HG02973 (cell line): ENCODE results near the gene ASB5.
"Not testable (repeated sequence)": the region's sequence is repeated elsewhere in the genome, so short reads cannot be mapped to it uniquely, and the experiment has no call there.

Experiments used
- ATAC-seq: cut with Tn5 transposase; IDR thresholded peaks from one replicate; pipeline ENCODE4 v1.9.1; 2021; ENCODE audit warnings: moderate library complexity; ENCODE audit not compliant: unreplicated experiment

Gene ASB5, protein sequence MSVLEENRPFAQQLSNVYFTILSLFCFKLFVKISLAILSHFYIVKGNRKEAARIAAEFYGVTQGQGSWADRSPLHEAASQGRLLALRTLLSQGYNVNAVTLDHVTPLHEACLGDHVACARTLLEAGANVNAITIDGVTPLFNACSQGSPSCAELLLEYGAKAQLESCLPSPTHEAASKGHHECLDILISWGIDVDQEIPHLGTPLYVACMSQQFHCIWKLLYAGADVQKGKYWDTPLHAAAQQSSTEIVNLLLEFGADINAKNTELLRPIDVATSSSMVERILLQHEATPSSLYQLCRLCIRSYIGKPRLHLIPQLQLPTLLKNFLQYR

GRCh38 chr4:176268963-176269362, at the start of gene ASB5:
ASB5 (minus strand) TSS chr4:176269222; CDS start chr4:176269108, 114 bp downstream.
- ATAC-seq: no peak

GRCh38 chr4:176313596-176314336, 44.7 kb upstream of the ASB5 start:
- no peak for ATAC-seq

DNA sequence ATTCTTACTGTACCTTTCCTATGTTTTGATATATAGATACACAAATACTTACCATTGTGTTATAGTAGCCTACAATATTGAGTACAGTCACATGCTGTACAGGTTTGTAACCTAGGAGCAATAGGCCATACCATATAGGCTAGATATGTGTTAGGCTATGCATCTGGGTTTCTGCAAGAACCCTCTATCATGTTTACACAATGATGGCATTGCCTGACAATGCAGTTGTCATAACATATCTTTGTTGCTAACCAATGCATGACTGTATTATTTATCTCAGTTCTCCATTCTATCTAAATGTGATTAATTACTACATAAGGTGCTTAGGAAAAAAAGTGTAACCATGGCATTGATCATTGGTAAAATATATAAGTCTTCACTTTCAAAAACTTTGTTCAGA, 40.8 kb upstream of the ASB5 start:
- no peak for ATAC-seq

- peak; percentile 99 for ATAC-seq
Measured at GRCh38 chr4:176309046-176309445, 40.0 kb upstream of the ASB5 start.

GRCh38 chr4:176308441-176308840, 39.4 kb upstream of the ASB5 start:
- peak; percentile 37 for ATAC-seq

DNA sequence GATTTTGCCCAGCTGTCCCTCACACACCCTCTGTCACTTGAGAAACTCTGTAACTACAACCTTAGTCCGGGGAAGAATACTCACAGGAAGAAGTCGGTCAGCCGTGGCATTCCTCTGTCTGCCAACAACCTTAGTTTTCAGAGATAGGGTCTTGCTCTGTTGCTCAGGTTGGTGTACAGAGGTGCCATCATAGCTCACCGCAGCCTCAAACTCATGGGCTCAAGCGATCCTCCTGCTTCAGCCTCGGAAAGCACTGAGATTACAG, 38.6 kb upstream of the ASB5 start:
- ATAC-seq: no peak

GRCh38 chr4:176306837-176307665, 38.0 kb upstream of the ASB5 start:
- ATAC-seq: no peak

- ATAC-seq: no peak
Measured at GRCh38 chr4:176303938-176304337, 34.9 kb upstream of the ASB5 start.

- ATAC-seq: no peak
Measured at GRCh38 chr4:176302283-176303275, 33.6 kb upstream of the ASB5 start.

GRCh38 chr4:176300565-176300964, 31.5 kb upstream of the ASB5 start:
- ATAC-seq: no peak

- no peak for ATAC-seq
Measured at GRCh38 chr4:176300036-176300435, 31.0 kb upstream of the ASB5 start.

- ATAC-seq: no peak
Measured at GRCh38 chr4:176298664-176299063, 29.6 kb upstream of the ASB5 start.

DNA sequence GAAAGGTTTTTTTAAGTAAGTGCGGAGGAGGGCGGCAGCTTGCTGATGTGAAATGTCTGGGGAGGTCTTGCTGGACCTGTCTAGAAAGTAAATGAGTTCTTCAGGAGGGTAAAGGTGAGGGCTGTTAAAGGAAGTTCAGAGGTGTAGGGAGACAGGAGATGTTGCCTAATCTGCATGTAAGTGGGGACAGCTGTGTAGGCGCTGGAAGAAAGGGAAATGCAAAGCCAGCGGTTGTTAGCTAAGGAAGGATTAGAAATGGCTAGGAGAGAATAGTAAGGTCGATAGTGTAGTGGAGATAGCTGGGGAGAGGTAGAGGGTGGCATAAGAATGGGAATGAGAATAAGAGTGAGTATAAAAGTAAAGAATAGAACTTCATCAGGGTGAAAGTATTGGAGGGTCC, 26.9 kb upstream of the ASB5 start:
- ATAC-seq: not testable (repeated sequence)

GRCh38 chr4:176293660-176294059, 24.6 kb upstream of the ASB5 start:
- no peak for ATAC-seq

DNA sequence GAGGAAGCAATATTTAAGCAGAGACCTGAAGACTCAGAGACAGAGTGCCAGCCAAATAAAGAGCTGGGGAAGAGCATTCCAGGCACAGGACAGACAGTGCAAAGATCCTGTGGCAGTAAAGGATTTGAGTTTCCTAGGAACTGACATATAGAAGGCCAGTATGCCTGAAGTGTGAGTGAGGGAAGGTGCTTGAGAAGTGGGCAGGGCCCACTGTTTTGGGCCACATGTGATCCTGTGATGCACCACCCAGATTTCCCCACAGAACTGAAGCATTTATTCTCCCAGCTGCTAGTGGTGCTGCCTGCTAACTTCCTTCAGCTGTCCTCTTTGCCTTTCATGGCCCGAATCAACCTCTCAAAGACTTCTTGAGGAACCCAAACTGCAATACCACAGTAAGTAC, 23.9 kb upstream of the ASB5 start:
- ATAC-seq: no peak

DNA sequence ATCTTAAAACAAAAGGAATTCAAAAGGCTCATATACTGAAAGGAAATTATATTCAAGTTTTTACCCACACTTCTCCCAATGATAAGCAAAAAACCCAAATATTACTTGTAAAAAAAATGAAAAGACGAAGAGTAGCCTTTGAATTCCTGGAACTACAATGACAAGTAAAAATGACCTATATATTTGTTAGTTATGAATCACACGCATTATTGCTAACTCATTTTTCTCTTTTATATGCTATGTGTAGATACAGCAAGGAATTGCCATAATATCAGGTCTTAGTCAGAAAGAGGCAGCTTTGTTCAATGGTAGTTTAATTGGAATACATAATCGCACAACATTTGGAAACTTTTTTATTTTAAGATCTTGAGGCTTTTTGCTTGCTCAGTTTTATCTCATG, 22.7 kb upstream of the ASB5 start:
- ATAC-seq: no peak

- no peak for ATAC-seq
Measured at GRCh38 chr4:176290520-176290919, 21.5 kb upstream of the ASB5 start.

DNA sequence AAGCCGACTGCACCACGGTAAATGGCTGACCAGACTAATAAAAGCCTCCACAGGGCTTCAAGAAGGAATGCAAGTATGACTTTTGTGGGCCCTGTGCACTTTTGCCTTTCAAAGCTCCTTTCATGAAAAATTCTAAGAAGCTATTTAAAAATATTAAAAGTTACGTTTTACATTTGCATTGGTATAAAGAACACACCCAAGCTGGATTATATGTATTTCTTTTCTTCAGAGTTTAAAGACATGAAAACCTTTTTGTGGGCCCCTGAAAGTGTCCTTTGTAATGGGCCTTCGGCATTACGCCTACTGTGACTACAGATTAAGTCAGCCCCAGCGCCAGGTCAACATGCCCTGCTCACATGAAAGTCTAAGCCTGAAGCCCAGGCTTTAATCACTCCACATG, 20.5 kb upstream of the ASB5 start:
- ATAC-seq: no peak

DNA sequence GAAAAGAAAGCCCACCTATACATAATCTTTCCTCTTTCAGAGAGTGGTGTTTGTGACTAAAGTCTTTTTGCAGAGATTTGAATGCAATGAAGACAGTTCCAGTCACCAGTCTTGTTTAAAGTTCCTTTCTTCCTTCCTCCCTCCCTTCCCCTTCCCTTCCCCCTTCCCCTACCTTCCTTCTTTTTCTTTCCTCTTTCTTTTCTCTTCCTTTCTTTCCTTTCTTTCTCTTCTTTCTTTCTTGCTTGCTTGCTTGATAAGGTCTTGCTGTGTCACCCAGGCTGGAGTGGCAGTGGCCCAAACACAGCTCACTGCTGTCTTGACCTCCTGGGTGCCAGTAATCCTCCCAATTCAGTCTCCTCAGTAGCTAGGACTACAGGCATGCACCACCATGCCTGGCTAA, 19.0 kb upstream of the ASB5 start:
- ATAC-seq: no peak

DNA sequence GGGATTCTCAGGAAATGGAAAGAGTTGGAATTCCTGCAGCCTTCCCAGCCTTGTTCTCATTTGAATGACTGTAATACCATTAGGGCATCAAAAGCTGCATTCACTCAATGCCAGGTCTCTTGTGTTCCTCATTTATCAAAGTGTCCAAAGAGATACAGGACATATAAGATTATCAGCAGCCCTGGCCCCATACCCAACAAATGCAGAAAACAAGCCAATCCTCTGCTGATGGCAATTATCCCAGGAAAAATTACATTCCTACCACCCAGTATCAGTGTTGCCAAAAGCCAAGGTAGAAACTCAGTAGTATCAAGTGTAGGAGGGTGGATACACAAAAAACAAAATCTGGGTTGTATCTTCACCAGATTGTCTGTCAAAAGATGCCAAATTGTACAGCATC, 18.5 kb upstream of the ASB5 start:
- no peak for ATAC-seq

DNA sequence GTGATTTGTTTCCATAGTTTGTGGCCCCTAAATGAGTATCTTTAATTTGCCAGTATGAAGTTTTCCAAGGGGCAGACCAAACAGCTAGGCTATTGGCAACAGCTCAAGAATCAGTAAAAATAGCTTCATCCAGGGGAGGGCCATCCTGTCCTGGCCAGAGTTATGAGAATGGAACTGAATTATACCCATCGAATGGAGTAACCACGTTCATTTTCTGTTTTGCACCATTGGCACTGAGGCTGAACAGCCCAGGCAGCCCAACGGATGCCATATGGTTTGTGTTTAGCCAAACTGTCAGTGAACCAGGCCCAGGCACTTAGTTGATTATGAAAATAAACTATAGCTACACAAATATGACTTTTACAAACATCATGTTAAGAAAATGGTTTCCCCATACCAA, 17.7 kb upstream of the ASB5 start:
- ATAC-seq: no peak
